GM12891 (cell line): ENCODE results near the gene ZBTB16.

Experiments
- POLR2A ChIP-seq: IDR thresholded peaks from 2 replicates; pipeline ENCODE4 v1.6.1; 2011; ENCODE audit warnings: low read depth, low read length, control low read depth
- POLR2AphosphoS5 ChIP-seq: IDR thresholded peaks from 2 replicates; pipeline ENCODE4 v1.6.1; 2011; ENCODE audit warnings: low read depth, low read length, control low read depth
- POU2F2 ChIP-seq: IDR thresholded peaks from 2 replicates; pipeline ENCODE4 v1.6.1; 2011; ENCODE audit warnings: low read depth, mild to moderate bottlenecking, control low read depth, low read length, moderate library complexity
- SPI1 ChIP-seq: IDR thresholded peaks from 2 replicates; pipeline ENCODE4 v1.6.1; 2011; ENCODE audit warnings: low read depth, low read length, control low read depth

- TF ChIP-seq POLR2AphosphoS5 (no peak), POU2F2 (no peak), POLR2A (no peak), SPI1 (no peak)
Observed at GRCh38 chr11:114105611-114106010, 46.1 kb downstream of the ZBTB16 start.
